CD14-positive monocyte (primary cell): ENCODE data around the gene TBXAS1. TPM values are rescaled to one million over a fixed set of nuclear protein-coding genes. Genes with fewer than 3 reads are reported as not detected.

Experiments
- DNase-seq, 3 donors: peaks; one replicate each; pipeline ENCODE4 v3.0.0-alpha.2; 2011 to 2022
- H2AFZ ChIP-seq: 2 replicates; pipeline ENCODE4 v1.6.0; 2012; ENCODE audit warnings: mild to moderate bottlenecking, low read depth, low read length, inconsistent platforms; ENCODE audit not compliant: insufficient read depth, poor library complexity, severe bottlenecking
- H3K27ac ChIP-seq, 2 donors: 1 replicate in 1 of 2; 2 replicates in 1 of 2; pipeline ENCODE4 v1.5.1; 2012 to 2013; ENCODE audit warnings: low read length in 2 of 2, control low read depth in 1 of 2, inconsistent platforms in 1 of 2, low read depth in 1 of 2, mild to moderate bottlenecking in 1 of 2
- H3K27me3 ChIP-seq, 2 donors: one replicate each; pipeline versions ENCODE4 v1.6.0 to v1.6.1; 2011 to 2013; ENCODE audit warnings: low read length in 2 of 2; ENCODE audit not compliant: control insufficient read depth in 2 of 2, insufficient read depth in 2 of 2
- H3K36me3 ChIP-seq, 2 donors: replicated peaks in 1 of 2; 1 replicate in 1 of 2; 2 replicates in 1 of 2; pipeline versions ENCODE4 v1.5.1 to v1.6.1; 2012 to 2013; ENCODE audit warnings: low read length in 2 of 2, control low read depth in 1 of 2, inconsistent platforms in 1 of 2, mild to moderate bottlenecking in 1 of 2; ENCODE audit not compliant: insufficient read depth in 2 of 2, control insufficient read depth in 1 of 2
- H3K4me1 ChIP-seq, 2 donors: 1 replicate in 1 of 2; 2 replicates in 1 of 2; pipeline versions ENCODE4 v1.5.1 to v1.6.1; 2012 to 2013; ENCODE audit warnings: low read length in 2 of 2, control low read depth in 1 of 2, inconsistent platforms in 1 of 2, mild to moderate bottlenecking in 1 of 2, moderate library complexity in 1 of 2; ENCODE audit not compliant: insufficient read depth in 2 of 2, control insufficient read depth in 1 of 2
- H3K4me2 ChIP-seq: replicated peaks from 2 replicates; pipeline ENCODE3; 2012; ENCODE audit warnings: low read length, moderate library complexity, mild to moderate bottlenecking; ENCODE audit not compliant: poor library complexity, severe bottlenecking; ENCODE audit errors: extremely low read depth
- H3K4me3 ChIP-seq, 3 experiments: fragments of 200-600 bp in 1 of 3; sonication (generic) in 1 of 3; replicated peaks in 1 of 3; 1 replicate in 2 of 3; 2 replicates in 1 of 3; pipeline ENCODE4 v1.5.1; 2011 to 2013; ENCODE audit warnings: low read length in 3 of 3, mild to moderate bottlenecking in 3 of 3, control low read depth in 2 of 3, low read depth in 2 of 3, inconsistent platforms in 1 of 3, moderate library complexity in 1 of 3
- H3K79me2 ChIP-seq: 2 replicates; pipeline ENCODE4 v1.6.0; 2012; ENCODE audit warnings: mild to moderate bottlenecking, control low read depth, inconsistent platforms, low read length, moderate library complexity; ENCODE audit not compliant: insufficient read depth
- H3K9ac ChIP-seq: 2 replicates; pipeline ENCODE4 v1.6.0; 2017; ENCODE audit warnings: low read length, mild to moderate bottlenecking; ENCODE audit not compliant: insufficient read depth, poor library complexity, severe bottlenecking
- H3K9me3 ChIP-seq, 2 donors: replicated peaks in 1 of 2; 1 replicate in 1 of 2; 2 replicates in 1 of 2; pipeline versions ENCODE4 v1.5.1 to v1.6.1; 2012 to 2013; ENCODE audit warnings: low read length in 2 of 2, control low read depth in 1 of 2; ENCODE audit not compliant: control insufficient read depth in 1 of 2, insufficient read depth in 1 of 2
- H4K20me1 ChIP-seq: 2 replicates; pipeline ENCODE4 v1.6.0; 2012; ENCODE audit warnings: mild to moderate bottlenecking, low read length, control low read depth, moderate library complexity; ENCODE audit not compliant: insufficient read depth
- H3K27ac Mint-ChIP-seq, 7 donors: one replicate each; pipeline ENCODE4 v1.8.0; 2020; ENCODE audit warnings: mild to moderate bottlenecking in 7 of 7, mixed read lengths in 7 of 7, moderate library complexity in 6 of 7, inconsistent platforms in 2 of 7
- H3K27me3 Mint-ChIP-seq, 3 donors: one replicate each; pipeline ENCODE4 v1.8.0; 2021 to 2022; ENCODE audit warnings: low read depth in 3 of 3, mild to moderate bottlenecking in 3 of 3, mixed read lengths in 3 of 3, moderate library complexity in 3 of 3, inconsistent platforms in 1 of 3
- H3K36me3 Mint-ChIP-seq, 2 donors: one replicate each; pipeline ENCODE4 v1.8.0; 2020; ENCODE audit warnings: mixed read lengths in 2 of 2, inconsistent platforms in 1 of 2, mild to moderate bottlenecking in 1 of 2
- H3K4me1 Mint-ChIP-seq: one replicate; pipeline ENCODE4 v1.8.0; 2020; ENCODE audit warnings: mild to moderate bottlenecking, mixed read lengths
- H3K4me3 Mint-ChIP-seq, 2 donors: one replicate each; pipeline ENCODE4 v1.8.0; 2020; ENCODE audit warnings: mild to moderate bottlenecking in 2 of 2, mixed read lengths in 2 of 2, moderate library complexity in 1 of 2
- H3K9me3 Mint-ChIP-seq, 7 donors: one replicate each; pipeline ENCODE4 v1.8.0; 2020 to 2022; ENCODE audit warnings: mixed read lengths in 7 of 7, mild to moderate bottlenecking in 6 of 7, moderate library complexity in 6 of 7, inconsistent platforms in 2 of 7
- WGBS: methylation state at CpG from one replicate; pipeline ENCODE4 v1.1.5; 2013; ENCODE audit warnings: missing lambda C conversion rate; ENCODE audit not compliant: insufficient coverage; 5-methylcytosine and 5-hydroxymethylcytosine counted together
- intact Hi-C, 2 donors: fragments of 100-400 bp; cut with micrococcal nuclease; formaldehyde crosslinking; loops; one replicate each; pipeline versions ENCODE4 v1.15.0 to v1.15.1; 2023
- polyA plus RNA-seq, 3 donors: library from polyadenylated mRNA; depleted of rRNA in 1 of 3; unstranded in 2 of 3; stranded (reverse) in 1 of 3; fragments of 300-500 nt in 2 of 3; fragments of >200 nt in 1 of 3; fragmentation: Illumina TruSeq in 2 of 3; gene quantifications; 1 replicate in 2 of 3; 2 replicates in 1 of 3; pipeline ENCODE4 v1.2.3, GENCODE V29; 2012 to 2021
- TF ChIP-seq, protein P1 (sequence below): fragments of 200-600 bp; IDR thresholded peaks from one replicate; pipeline ENCODE4 v1.8.0; 2022; ENCODE audit warnings: antibody characterized with exemption, mild to moderate bottlenecking

TBXAS1 gene
- polyA plus RNA-seq, 3 donors = 289 to 335 (median 298) TPM

DNA sequence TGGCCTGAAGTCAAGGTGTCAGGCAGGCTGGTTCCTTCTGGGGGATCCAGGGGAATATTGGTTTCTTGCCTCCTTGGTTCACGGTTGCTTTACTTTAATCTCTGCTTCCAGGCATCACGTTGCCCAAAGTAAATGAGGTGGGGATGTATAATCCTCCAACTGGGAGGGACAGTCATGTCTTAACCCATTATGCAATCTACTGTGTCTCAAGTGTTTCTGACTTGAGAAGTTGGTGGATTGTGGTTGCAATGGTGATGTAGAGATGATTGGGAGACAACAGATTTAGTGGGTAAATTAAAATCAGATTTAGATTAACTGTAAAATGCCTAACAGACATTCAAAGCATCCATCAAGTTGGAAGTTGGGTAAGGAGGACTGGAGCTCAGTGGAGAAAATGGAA, 32.7 kb downstream of the TBXAS1 start:
- Histone ChIP-seq H2AFZ (no peak overlapping the region), H4K20me1 (peaks cover 37% of the 10 kb centered on the region), H3K4me1 (peaks cover 59 to 61% of the 10 kb centered on the region in 2 donors), H3K4me2 (peak overlapping the region; percentile 59), H3K79me2 (peaks cover 84% of the 10 kb centered on the region), H3K4me3 (peak overlapping the region in 1 of 3 experiments; percentile 44), H3K27me3 (no peaks in the 10 kb centered on the region), H3K9me3 (peaks cover 2 to 10% of the 10 kb centered on the region in 2 donors), H3K9ac (no peak overlapping the region), H3K27ac (peak overlapping the region; percentile 80 to 92), H3K36me3 (peaks cover 9 to 25% of the 10 kb centered on the region in 2 donors)
- Mint-ChIP-seq H3K27ac (peak overlapping the region; percentile 96 to 98 (median 98)), H3K9me3 (peaks cover 2 to 18% (median 11%) of the 10 kb centered on the region in 7 donors), H3K4me1 (peaks cover 55% of the 10 kb centered on the region), H3K27me3 (peaks cover 0 to 2% (median 0%) of the 10 kb centered on the region in 3 donors), H3K36me3 (peaks cover 35 to 52% of the 10 kb centered on the region in 2 donors), H3K4me3 (peak overlapping the region in 1 of 2 donors; percentile 12)
- intact Hi-C loops = no loop called here
- peak; percentile 54 to 78 (median 74) for DNase-seq
- WGBS = no CpG with 5 or more reads among the region's 2 CpGs
- TF ChIP-seq, protein P1, sequence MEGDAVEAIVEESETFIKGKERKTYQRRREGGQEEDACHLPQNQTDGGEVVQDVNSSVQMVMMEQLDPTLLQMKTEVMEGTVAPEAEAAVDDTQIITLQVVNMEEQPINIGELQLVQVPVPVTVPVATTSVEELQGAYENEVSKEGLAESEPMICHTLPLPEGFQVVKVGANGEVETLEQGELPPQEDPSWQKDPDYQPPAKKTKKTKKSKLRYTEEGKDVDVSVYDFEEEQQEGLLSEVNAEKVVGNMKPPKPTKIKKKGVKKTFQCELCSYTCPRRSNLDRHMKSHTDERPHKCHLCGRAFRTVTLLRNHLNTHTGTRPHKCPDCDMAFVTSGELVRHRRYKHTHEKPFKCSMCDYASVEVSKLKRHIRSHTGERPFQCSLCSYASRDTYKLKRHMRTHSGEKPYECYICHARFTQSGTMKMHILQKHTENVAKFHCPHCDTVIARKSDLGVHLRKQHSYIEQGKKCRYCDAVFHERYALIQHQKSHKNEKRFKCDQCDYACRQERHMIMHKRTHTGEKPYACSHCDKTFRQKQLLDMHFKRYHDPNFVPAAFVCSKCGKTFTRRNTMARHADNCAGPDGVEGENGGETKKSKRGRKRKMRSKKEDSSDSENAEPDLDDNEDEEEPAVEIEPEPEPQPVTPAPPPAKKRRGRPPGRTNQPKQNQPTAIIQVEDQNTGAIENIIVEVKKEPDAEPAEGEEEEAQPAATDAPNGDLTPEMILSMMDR = no peak

DNA sequence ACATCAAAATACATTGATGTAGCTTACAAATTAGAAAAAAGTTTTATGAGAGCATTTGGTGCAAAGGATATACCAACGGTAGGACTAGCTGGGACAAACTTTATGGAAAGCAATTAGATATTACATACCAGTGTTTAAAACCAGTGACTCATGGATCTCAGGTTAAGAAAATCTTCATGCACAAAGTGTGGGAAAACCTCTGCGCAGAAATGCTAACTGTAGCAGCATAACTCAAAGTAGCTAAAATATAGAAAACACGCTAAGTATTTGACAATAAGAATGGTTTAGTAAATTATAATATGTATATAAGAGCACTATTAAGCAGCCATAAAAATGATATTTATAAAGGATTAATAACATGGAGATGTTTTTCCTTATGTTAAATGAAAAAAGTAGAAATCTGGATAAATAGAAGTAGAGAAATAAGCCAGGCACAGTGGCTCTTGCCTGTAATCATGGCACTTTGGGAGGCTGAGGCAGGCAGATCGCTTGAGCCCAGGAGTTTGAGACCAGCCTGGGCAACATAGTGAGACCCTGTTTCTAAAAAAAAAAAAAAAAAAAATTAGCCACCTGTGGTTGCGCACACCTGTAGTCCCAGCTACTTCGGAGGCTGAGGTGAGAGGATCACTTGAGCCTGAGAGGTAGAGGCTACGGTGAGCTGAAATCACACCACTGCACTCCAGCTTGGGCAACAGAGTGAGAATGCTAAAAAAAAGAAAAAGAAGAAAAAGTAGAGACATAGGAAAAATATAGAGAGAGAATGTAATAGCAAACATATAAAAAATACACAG, 37.2 kb downstream of the TBXAS1 start:
- Histone ChIP-seq H3K4me3 (no peak overlapping the region), H3K4me1 (peaks cover 30 to 35% of the 10 kb centered on the region in 2 donors), H4K20me1 (peaks cover 80% of the 10 kb centered on the region), H3K27me3 (no peaks in the 10 kb centered on the region), H3K9me3 (peaks cover 2 to 10% of the 10 kb centered on the region in 2 donors), H3K36me3 (peaks cover 14 to 29% of the 10 kb centered on the region in 2 donors), H2AFZ (no peak overlapping the region), H3K27ac (no peak overlapping the region), H3K4me2 (no peak overlapping the region), H3K79me2 (peaks cover 92% of the 10 kb centered on the region), H3K9ac (no peak overlapping the region)
- TF ChIP-seq, protein P1 = no peak
- peaks cover 45 to 58% of the 10 kb centered on the region in 2 donors for H3K36me3 Mint-ChIP-seq
- WGBS = 100% methylated on average over 1 of the region's 7 CpGs
- peaks cover 2 to 18% (median 11%) of the 10 kb centered on the region in 7 donors for H3K9me3 Mint-ChIP-seq
- H3K27me3 Mint-ChIP-seq = peaks cover 0 to 2% (median 0%) of the 10 kb centered on the region in 3 donors
- intact Hi-C loops = loop anchor here in 1 of 2 donors (5.0 kb wide), 1 partner anchor 34 kb away; no protein-coding TSS in a partner anchor
- H3K27ac Mint-ChIP-seq = no peak overlapping the region
- no peak for DNase-seq
- H3K4me1 Mint-ChIP-seq = peaks cover 40% of the 10 kb centered on the region
- H3K4me3 Mint-ChIP-seq = no peak overlapping the region
